Transverse colon (tissue), 4 donors: ENCODE data around the gene COL6A2. TPM values are rescaled to one million over a fixed set of nuclear protein-coding genes. Genes with fewer than 3 reads are reported as not detected.
A peak's percentile ranks its signal among the peaks of the same experiment; 100 is the strongest.

Experiments used
- DNase-seq: peaks from one replicate; pipeline ENCODE4 v3.0.0-alpha.2; 2019
- H3K27ac ChIP-seq, 4 donors: fragments of 200-600 bp; sonication (generic); 2 replicates each; pipeline ENCODE4 v1.5.1; 2016 to 2018; ENCODE audit warnings: inconsistent platforms in 4 of 4
- H3K27me3 ChIP-seq: fragments of 200-600 bp; sonication (generic); 2 replicates; pipeline ENCODE4 v1.5.1; 2017; ENCODE audit warnings: inconsistent platforms
- H3K36me3 ChIP-seq, 4 donors: fragments of 200-600 bp; sonication (generic); 2 replicates each; pipeline ENCODE4 v1.5.1; 2017 to 2019; ENCODE audit warnings: inconsistent platforms in 4 of 4
- H3K4me1 ChIP-seq, 4 donors: fragments of 200-600 bp; sonication (generic); 2 replicates each; pipeline ENCODE4 v1.5.1; 2017 to 2020; ENCODE audit warnings: inconsistent platforms in 4 of 4
- H3K4me3 ChIP-seq, 4 donors: fragments of 200-600 bp; sonication (generic); 1 replicate in 1 of 4; 2 replicates in 3 of 4; pipeline versions ENCODE4 v1.5.1 to v1.6.1; 2017 to 2019; ENCODE audit warnings: inconsistent platforms in 4 of 4
- H3K9me3 ChIP-seq, 2 donors: fragments of 200-600 bp; sonication (generic); 2 replicates each; pipeline ENCODE4 v1.5.1; 2017 to 2019; ENCODE audit warnings: inconsistent platforms in 2 of 2
- CTCF ChIP-seq, 5 experiments: fragments of 200-600 bp in 3 of 5; fragments of 450-650 bp in 2 of 5; sonication (generic) in 3 of 5; IDR thresholded peaks; 1 replicate in 2 of 5; 2 replicates in 3 of 5; pipeline ENCODE4 v1.5.1; 2016 to 2017; ENCODE audit warnings: antibody characterized with exemption in 5 of 5, inconsistent platforms in 3 of 5, mild to moderate bottlenecking in 2 of 5, moderate library complexity in 1 of 5
- EP300 ChIP-seq: sonication (generic); formaldehyde crosslinking; IDR thresholded peaks from one replicate; pipeline ENCODE4 v1.6.1; 2017; ENCODE audit warnings: antibody characterized with exemption, low read depth
- POLR2A ChIP-seq: fragments of 450-650 bp; IDR thresholded peaks from one replicate; pipeline ENCODE4 v1.6.1; 2016; ENCODE audit warnings: antibody characterized with exemption, mild to moderate bottlenecking, moderate library complexity
- POLR2AphosphoS5 ChIP-seq, 3 donors: sonication (generic); formaldehyde crosslinking; IDR thresholded peaks; one replicate each; pipeline ENCODE4 v1.6.1; 2016; ENCODE audit warnings: antibody characterized with exemption in 3 of 3
- WGBS, 2 donors: methylation state at CpG; one replicate each; pipeline ENCODE4 v1.1.5; 2018; ENCODE audit warnings: low coverage in 1 of 2; 5-methylcytosine and 5-hydroxymethylcytosine counted together
- in situ Hi-C, 4 donors: fragments of 200-750 bp; cut with MboI; loops; one replicate each; pipeline versions ENCODE4 v1.15.0 to v1.15.1; 2017; ENCODE audit warnings: low sequenced_read_pairs in 3 of 4, low pct_ligation_motif_present in 1 of 4, low pct_unique_long_range_greater_than_20kb in 1 of 4
- intact Hi-C: fragments of 100-400 bp; cut with DNase I; formaldehyde crosslinking; loops from one replicate; pipeline ENCODE4 v1.15.1; 2023; ENCODE audit warnings: low total_unique reads
- total RNA-seq, 4 donors: library from RNA; depleted of rRNA; stranded (reverse); fragments of >200 nt; gene quantifications; one replicate each; pipeline ENCODE4 v1.1.0, GENCODE V29; 2016

Gene COL6A2
- total RNA-seq, 4 donors from 2014 or later, result 172 to 550 (median 346) TPM

- TF ChIP-seq CTCF (IDR thresholded peaks at IDR 0.05) (no peak), EP300 (no peak), POLR2A (no peak), POLR2AphosphoS5 (IDR thresholded peaks at IDR 0.05) (no peak)
- no peak overlapping the region for H3K27ac ChIP-seq
- H3K4me1 ChIP-seq, result peaks cover 4 to 21% (median 12%) of the 10 kb centered on the region in 4 donors
- 77 to 100% methylated on average over 3 to 23 of the region's 35 CpGs for WGBS, 2 donors
- peaks cover 4% of the 10 kb centered on the region for H3K27me3 ChIP-seq
- in situ Hi-C loops (no loop called here), intact Hi-C loops (no loop called here)
- H3K36me3 ChIP-seq, result no peaks in the 10 kb centered on the region
- no peak overlapping the region for H3K4me3 ChIP-seq
- no peak for DNase-seq
- H3K9me3 ChIP-seq, result no peaks in the 10 kb centered on the region
Measured at GRCh38 chr21:46081862-46082712, 15.8 kb upstream of the COL6A2 start.

GRCh38 chr21:46082713-46082962 lies 15.3 kb upstream of the COL6A2 start:
- in situ Hi-C loops (no loop called here), intact Hi-C loops (no loop called here)
- 80% methylated on average over 5 of the region's 5 CpGs; no CpG with 5 or more reads in 1 of the 2 donors for WGBS, 2 donors
- no peak for TF ChIP-seq CTCF (IDR thresholded peaks at IDR 0.05)
- no peak for TF ChIP-seq EP300
- no peak for TF ChIP-seq POLR2A
- TF ChIP-seq POLR2AphosphoS5 (IDR thresholded peaks at IDR 0.05), result no peak
- no peaks in the 10 kb centered on the region for H3K36me3 ChIP-seq
- DNase-seq, result no peak
- H3K27me3 ChIP-seq, result peaks cover 4% of the 10 kb centered on the region
- no peaks in the 10 kb centered on the region for H3K9me3 ChIP-seq
- peaks cover 4 to 21% (median 12%) of the 10 kb centered on the region in 4 donors for H3K4me1 ChIP-seq
- no peak overlapping the region for H3K27ac ChIP-seq
- H3K4me3 ChIP-seq, result no peak overlapping the region

GRCh38 chr21:46082963-46083790 lies 14.7 kb upstream of the COL6A2 start:
- peak overlapping the region in 2 of 4 donors; percentile 1 to 40 for H3K27ac ChIP-seq
- DNase-seq, result no peak

More at GRCh38 chr21:46082963-46083790, 14.7 kb upstream of the COL6A2 start:
- peaks cover 4% of the 10 kb centered on the region for H3K27me3 ChIP-seq
- H3K9me3 ChIP-seq, result no peaks in the 10 kb centered on the region
- no peak overlapping the region for H3K4me3 ChIP-seq
- WGBS, 2 donors, result 60% methylated on average over 34 of the region's 35 CpGs; no CpG with 5 or more reads in 1 of the 2 donors
- in situ Hi-C loops, result no loop called here
- no peaks in the 10 kb centered on the region for H3K36me3 ChIP-seq
- H3K4me1 ChIP-seq, result peaks cover 4 to 21% (median 12%) of the 10 kb centered on the region in 4 donors
- TF ChIP-seq CTCF (IDR thresholded peaks at IDR 0.05), result no peak
- TF ChIP-seq POLR2A, result no peak
- TF ChIP-seq POLR2AphosphoS5 (IDR thresholded peaks at IDR 0.05), result no peak
- no peak for TF ChIP-seq EP300
- intact Hi-C loops, result no loop called here
